ENCODE results near the gene HIVEP1.

HIVEP1 gene

DNA sequence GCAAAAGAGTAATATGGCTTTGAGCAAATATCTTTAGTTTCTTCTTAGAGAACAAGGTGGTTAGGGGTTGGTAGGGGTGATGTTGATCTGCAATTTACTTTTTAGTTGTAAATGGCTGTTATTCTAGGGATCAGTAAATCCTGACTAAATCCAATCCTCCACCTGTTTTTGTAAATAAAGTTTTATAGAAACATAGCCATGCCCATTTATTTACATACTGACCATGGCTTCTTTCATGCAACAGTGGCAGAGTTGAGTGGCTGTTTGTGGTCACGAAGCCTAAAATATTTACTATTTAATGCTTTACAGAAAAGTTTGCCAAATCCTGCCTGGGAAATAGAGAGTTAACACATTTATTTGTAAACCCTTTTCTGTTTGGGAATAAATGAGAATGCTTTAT is 14.7 kb downstream of the HIVEP1 start (continued):
- TF ChIP-seq, protein P1, sequence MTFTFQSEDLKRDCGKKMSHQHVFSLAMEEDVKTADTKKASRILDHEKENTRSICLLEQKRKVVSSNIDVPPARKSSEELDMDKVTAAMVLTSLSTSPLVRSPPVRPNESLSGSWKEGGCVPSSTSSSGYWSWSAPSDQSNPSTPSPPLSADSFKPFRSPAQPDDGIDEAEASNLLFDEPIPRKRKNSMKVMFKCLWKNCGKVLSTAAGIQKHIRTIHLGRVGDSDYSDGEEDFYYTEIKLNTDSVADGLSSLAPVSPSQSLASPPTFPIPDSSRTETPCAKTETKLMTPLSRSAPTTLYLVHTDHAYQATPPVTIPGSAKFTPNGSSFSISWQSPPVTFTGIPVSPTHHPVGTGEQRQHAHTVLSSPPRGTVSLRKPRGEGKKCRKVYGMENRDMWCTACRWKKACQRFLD (tag by site-specific recombination; IDR thresholded peaks at IDR 0.05): no peak
- no peak for TF ChIP-seq SP7 (tag by site-specific recombination; IDR thresholded peaks at IDR 0.05)
- TF ChIP-seq ZNF785 (tag by site-specific recombination; IDR thresholded peaks at IDR 0.05): no peak
- TF ChIP-seq ZEB2 (tag by site-specific recombination; IDR thresholded peaks at IDR 0.05): no peak
- TF ChIP-seq, protein P2, sequence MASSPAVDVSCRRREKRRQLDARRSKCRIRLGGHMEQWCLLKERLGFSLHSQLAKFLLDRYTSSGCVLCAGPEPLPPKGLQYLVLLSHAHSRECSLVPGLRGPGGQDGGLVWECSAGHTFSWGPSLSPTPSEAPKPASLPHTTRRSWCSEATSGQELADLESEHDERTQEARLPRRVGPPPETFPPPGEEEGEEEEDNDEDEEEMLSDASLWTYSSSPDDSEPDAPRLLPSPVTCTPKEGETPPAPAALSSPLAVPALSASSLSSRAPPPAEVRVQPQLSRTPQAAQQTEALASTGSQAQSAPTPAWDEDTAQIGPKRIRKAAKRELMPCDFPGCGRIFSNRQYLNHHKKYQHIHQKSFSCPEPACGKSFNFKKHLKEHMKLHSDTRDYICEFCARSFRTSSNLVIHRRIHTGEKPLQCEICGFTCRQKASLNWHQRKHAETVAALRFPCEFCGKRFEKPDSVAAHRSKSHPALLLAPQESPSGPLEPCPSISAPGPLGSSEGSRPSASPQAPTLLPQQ (tag by site-specific recombination; IDR thresholded peaks at IDR 0.05): no peak
- no peak for TF ChIP-seq ZNF394 (tag by site-specific recombination; IDR thresholded peaks at IDR 0.05; ENCODE audit: borderline replicate concordance)
- no peak for TF ChIP-seq ZNF175 (tag by site-specific recombination; IDR thresholded peaks at IDR 0.05)

DNA sequence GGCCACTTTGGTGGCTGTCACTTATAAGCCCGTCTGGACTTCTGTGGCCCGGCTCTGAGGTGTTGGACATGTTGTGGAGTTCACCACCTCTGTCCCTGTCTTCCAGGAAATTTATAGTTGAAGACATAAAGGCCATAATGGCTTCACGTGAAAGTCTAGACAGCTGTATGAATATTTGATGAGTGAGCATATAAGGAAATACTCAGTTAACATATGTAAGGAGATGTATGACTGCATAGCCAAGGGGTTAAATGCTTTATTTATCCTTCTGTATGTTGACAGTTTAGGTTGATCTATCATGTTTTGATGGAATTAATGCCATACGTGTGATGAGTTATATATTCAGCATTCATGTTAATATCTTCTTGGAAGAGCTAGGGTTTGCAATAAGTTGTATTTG is 16.1 kb downstream of the HIVEP1 start:
- no peaks in the 10 kb centered on the region for H3K4me1 ChIP-seq (ENCODE audit: control insufficient read depth, insufficient read depth, low read length)
- ChIA-PET POLR2A (no interaction called here), CTCF (no interaction called here)
- no peak overlapping the region for H3K4me3 ChIP-seq (ENCODE audit: low read depth, low read length)
- no peak overlapping the region for H3K27ac ChIP-seq (ENCODE audit: extremely low read depth, low read depth, low read length)
- no peak for TF ChIP-seq ZNF624 (tag by site-specific recombination; IDR thresholded peaks at IDR 0.05)
- TF ChIP-seq ZNF174 (tag by site-specific recombination; IDR thresholded peaks at IDR 0.05): no peak
- no peak for TF ChIP-seq RBAK (tag by site-specific recombination; IDR thresholded peaks at IDR 0.05)
- TF ChIP-seq HOXA7 (CRISPR knock-in tag; IDR thresholded peaks at IDR 0.05; ENCODE audit: borderline replicate concordance): no peak
- no peak for TF ChIP-seq SP3 (tag by site-specific recombination; IDR thresholded peaks at IDR 0.05)
- no peak for TF ChIP-seq ZNF350 (tag by site-specific recombination; IDR thresholded peaks at IDR 0.05)
- no peak for TF ChIP-seq ZSCAN16 (tag by site-specific recombination; IDR thresholded peaks at IDR 0.05)
- no peak for TF ChIP-seq ZNF221 (tag by site-specific recombination; IDR thresholded peaks at IDR 0.05; ENCODE audit: borderline replicate concordance)
- no peak for TF ChIP-seq ZNF112 (tag by site-specific recombination; IDR thresholded peaks at IDR 0.05)
- no peak for TF ChIP-seq ZNF335 (tag by site-specific recombination; conservative IDR thresholded peaks at IDR 0.05)
- TF ChIP-seq TRIM28 (IDR thresholded peaks at IDR 0.05; ENCODE audit: borderline replicate concordance, low read length): no peak
- TF ChIP-seq ZNF791 (tag by site-specific recombination; IDR thresholded peaks at IDR 0.05): no peak
- TF ChIP-seq ZNF843 (tag by site-specific recombination; IDR thresholded peaks at IDR 0.05): no peak
- no peak for TF ChIP-seq ZNF404 (tag by site-specific recombination; IDR thresholded peaks at IDR 0.05)
- TF ChIP-seq KLF1 (tag by site-specific recombination; IDR thresholded peaks at IDR 0.05): no peak
- no peak for TF ChIP-seq ZNF121 (tag by site-specific recombination; IDR thresholded peaks at IDR 0.05)
- TF ChIP-seq, protein P3, sequence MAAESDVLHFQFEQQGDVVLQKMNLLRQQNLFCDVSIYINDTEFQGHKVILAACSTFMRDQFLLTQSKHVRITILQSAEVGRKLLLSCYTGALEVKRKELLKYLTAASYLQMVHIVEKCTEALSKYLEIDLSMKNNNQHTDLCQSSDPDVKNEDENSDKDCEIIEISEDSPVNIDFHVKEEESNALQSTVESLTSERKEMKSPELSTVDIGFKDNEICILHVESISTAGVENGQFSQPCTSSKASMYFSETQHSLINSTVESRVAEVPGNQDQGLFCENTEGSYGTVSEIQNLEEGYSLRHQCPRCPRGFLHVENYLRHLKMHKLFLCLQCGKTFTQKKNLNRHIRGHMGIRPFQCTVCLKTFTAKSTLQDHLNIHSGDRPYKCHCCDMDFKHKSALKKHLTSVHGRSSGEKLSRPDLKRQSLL (tag by site-specific recombination; IDR thresholded peaks at IDR 0.05): no peak
- TF ChIP-seq, protein P4, sequence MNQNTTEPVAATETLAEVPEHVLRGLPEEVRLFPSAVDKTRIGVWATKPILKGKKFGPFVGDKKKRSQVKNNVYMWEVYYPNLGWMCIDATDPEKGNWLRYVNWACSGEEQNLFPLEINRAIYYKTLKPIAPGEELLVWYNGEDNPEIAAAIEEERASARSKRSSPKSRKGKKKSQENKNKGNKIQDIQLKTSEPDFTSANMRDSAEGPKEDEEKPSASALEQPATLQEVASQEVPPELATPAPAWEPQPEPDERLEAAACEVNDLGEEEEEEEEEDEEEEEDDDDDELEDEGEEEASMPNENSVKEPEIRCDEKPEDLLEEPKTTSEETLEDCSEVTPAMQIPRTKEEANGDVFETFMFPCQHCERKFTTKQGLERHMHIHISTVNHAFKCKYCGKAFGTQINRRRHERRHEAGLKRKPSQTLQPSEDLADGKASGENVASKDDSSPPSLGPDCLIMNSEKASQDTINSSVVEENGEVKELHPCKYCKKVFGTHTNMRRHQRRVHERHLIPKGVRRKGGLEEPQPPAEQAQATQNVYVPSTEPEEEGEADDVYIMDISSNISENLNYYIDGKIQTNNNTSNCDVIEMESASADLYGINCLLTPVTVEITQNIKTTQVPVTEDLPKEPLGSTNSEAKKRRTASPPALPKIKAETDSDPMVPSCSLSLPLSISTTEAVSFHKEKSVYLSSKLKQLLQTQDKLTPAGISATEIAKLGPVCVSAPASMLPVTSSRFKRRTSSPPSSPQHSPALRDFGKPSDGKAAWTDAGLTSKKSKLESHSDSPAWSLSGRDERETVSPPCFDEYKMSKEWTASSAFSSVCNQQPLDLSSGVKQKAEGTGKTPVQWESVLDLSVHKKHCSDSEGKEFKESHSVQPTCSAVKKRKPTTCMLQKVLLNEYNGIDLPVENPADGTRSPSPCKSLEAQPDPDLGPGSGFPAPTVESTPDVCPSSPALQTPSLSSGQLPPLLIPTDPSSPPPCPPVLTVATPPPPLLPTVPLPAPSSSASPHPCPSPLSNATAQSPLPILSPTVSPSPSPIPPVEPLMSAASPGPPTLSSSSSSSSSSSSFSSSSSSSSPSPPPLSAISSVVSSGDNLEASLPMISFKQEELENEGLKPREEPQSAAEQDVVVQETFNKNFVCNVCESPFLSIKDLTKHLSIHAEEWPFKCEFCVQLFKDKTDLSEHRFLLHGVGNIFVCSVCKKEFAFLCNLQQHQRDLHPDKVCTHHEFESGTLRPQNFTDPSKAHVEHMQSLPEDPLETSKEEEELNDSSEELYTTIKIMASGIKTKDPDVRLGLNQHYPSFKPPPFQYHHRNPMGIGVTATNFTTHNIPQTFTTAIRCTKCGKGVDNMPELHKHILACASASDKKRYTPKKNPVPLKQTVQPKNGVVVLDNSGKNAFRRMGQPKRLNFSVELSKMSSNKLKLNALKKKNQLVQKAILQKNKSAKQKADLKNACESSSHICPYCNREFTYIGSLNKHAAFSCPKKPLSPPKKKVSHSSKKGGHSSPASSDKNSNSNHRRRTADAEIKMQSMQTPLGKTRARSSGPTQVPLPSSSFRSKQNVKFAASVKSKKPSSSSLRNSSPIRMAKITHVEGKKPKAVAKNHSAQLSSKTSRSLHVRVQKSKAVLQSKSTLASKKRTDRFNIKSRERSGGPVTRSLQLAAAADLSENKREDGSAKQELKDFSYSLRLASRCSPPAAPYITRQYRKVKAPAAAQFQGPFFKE (tag by site-specific recombination; IDR thresholded peaks at IDR 0.05; ENCODE audit: borderline replicate concordance): no peak
- TF ChIP-seq, protein P5, sequence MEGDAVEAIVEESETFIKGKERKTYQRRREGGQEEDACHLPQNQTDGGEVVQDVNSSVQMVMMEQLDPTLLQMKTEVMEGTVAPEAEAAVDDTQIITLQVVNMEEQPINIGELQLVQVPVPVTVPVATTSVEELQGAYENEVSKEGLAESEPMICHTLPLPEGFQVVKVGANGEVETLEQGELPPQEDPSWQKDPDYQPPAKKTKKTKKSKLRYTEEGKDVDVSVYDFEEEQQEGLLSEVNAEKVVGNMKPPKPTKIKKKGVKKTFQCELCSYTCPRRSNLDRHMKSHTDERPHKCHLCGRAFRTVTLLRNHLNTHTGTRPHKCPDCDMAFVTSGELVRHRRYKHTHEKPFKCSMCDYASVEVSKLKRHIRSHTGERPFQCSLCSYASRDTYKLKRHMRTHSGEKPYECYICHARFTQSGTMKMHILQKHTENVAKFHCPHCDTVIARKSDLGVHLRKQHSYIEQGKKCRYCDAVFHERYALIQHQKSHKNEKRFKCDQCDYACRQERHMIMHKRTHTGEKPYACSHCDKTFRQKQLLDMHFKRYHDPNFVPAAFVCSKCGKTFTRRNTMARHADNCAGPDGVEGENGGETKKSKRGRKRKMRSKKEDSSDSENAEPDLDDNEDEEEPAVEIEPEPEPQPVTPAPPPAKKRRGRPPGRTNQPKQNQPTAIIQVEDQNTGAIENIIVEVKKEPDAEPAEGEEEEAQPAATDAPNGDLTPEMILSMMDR (tag by site-specific recombination; IDR thresholded peaks at IDR 0.05): no peak
- H3K9me3 ChIP-seq (ENCODE audit: control insufficient read depth, insufficient read depth, low read depth, low read length): no peaks in the 10 kb centered on the region
- peaks cover 0 to 15% of the 10 kb centered on the region in 2 experiments; a peak in 1 of 3 replicates for H3K36me3 ChIP-seq (ENCODE audit: control insufficient read depth in 2 of 2, insufficient read depth in 1 of 2, low read length in 2 of 2)

Data from HEK293 (cell line).